Keratinocyte (primary cell): Measurements from ENCODE around the gene GPRC5C.

Experiments
- CTCF ChIP-seq, 3 experiments: IDR thresholded peaks in 1 of 3; conservative IDR thresholded peaks in 1 of 3; optimal IDR thresholded peaks in 1 of 3; 2 replicates in 2 of 3; 3 replicates in 1 of 3; pipeline versions ENCODE3 to v1.5.1; 2011; ENCODE audit warnings: low read length in 3 of 3, mild to moderate bottlenecking in 3 of 3, moderate library complexity in 2 of 3, control low read depth in 1 of 3, inconsistent platforms in 1 of 3; ENCODE audit not compliant: insufficient read depth in 2 of 3; ENCODE audit errors: extremely low read depth in 1 of 3
- EZH2 ChIP-seq: IDR thresholded peaks from one replicate; pipeline ENCODE4 v1.6.1; 2012; ENCODE audit warnings: inconsistent platforms, mild to moderate bottlenecking, low read length, moderate library complexity

GRCh38 chr17:74439691-74440567 lies 8.0 kb downstream of the GPRC5C start:
- TF ChIP-seq EZH2: no peak
- no peak for TF ChIP-seq CTCF (optimal IDR thresholded peaks at IDR 0.05 in 1 of 3, IDR thresholded peaks at IDR 0.05 in 1 of 3, conservative IDR thresholded peaks at IDR 0.05 in 1 of 3; ENCODE audit: extremely low read depth in 1 of 3, insufficient read depth in 2 of 3, low read length in 3 of 3)
